ENCODE results near the gene LRCH4.

The LRCH4 gene

GRCh38 chr7:100604976-100605911, 19.3 kb upstream of the LRCH4 start:
- DNase-seq, result peak in 2 of 14 donors; percentile 22 to 43

DNA sequence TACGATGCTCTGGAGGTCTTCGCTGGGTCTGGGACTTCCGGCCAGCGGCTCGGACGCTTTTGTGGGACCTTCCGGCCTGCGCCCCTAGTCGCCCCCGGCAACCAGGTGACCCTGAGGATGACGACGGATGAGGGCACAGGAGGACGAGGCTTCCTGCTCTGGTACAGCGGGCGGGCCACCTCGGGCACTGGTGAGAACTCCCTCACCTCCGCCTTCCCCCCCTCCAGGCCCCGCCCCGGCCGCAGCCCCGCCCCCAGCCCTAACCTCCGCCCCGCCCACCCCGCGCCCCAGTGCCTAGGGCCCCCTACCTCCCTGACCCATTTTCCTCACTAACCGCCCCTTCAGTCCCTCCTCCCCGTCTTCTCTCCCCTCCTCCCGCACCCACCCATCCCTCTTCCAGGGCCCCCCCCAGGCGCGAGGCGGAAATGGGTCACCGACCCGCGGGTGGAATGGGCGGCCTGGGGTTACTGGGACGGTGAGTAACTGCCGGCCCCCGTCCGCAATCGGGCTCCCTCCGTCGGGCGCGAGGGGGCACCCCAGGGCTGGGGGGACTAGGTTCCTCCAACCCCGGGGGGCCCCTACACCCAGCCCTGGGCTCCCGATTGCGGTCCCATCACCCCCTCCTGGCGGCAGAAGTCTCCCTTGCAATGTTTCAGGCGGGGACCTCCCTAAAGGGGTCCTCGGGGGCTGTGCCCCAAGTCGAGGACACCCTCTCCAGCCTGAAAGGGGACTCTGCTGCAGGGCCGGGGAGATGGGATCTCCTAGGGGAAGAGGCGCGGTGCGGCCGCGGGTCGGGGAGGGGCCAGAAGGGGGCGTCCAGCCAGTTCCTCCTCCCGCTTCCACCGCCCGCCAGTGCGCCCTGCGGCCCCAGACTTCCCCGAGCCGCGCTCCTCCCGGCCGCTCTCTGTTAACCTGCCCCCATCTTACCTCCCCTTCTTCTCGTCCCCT, 18.4 kb upstream of the LRCH4 start:
- peak in 11 of 14 donors; percentile 7 to 65 (median 40) for DNase-seq

DNA sequence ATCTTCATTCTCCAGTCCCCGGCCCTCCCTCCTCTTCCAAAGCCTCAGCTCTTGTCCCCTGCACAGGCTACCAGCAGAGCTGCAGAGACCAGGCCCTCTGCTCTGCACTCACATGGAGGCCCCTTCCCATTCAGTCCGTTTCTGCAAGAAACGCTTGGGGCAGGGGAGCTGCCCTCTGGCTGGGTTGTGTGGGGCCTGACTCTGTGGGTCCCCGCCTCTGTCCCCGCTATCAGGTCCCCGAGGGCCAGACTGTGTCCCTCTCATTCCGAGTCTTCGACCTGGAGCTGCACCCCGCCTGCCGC, 17.7 kb upstream of the LRCH4 start:
- no peak for DNase-seq

GRCh38 chr7:100602889-100603725, 17.2 kb upstream of the LRCH4 start:
- no peak for DNase-seq

- DNase-seq, result no peak
Observed at GRCh38 chr7:100600730-100601038, 14.8 kb upstream of the LRCH4 start.

GRCh38 chr7:100599911-100600729, 14.2 kb upstream of the LRCH4 start:
- no peak for DNase-seq

DNA sequence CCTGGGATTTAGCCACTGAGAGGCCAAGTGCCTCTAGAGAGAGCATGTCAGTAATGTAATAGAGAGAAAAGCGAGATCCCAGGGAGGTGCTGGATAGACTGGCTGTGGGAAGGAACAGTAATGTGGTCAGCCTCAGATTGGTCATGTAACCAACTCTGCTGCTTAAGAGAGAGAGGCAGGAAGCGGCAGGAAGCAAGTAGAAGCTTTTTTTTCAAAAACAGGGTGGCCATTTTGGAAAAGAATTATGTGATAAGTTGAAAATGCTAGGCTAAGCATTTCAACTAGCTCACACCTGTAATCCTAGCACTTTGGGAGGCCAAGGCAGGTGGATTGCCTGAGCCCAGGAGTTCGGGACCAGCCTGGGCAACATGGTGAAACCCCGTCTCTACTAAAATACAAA, 12.5 kb upstream of the LRCH4 start:
- DNase-seq, result no peak

- no peak for DNase-seq
Observed at GRCh38 chr7:100595188-100595587, 9.3 kb upstream of the LRCH4 start.

DNA sequence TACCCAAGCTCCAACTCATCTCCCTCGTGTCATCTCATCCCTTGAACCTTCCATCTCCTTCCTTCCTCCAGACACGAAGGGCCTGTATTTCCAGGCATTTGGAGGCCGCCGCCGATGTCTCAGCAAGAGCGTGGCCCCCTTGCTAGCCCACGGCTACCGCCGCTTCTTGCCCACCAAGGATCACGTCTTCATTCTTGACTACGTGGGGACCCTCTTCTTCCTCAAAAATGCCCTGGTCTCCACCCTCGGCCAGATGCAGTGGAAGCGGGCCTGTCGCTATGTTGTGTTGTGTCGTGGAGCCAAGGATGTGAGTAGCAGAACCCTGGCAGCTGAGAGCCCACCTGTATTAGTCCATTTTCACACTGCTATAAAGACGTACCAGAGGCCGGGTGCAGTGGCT, 5.7 kb upstream of the LRCH4 start:
- DNase-seq, result no peak

GRCh38 chr7:100590077-100590737, 4.3 kb upstream of the LRCH4 start:
- DNase-seq, result no peak

- no peak for DNase-seq
Observed at GRCh38 chr7:100589341-100589947, 3.5 kb upstream of the LRCH4 start.

- DNase-seq, result no peak
Observed at GRCh38 chr7:100588438-100588837, 2.5 kb upstream of the LRCH4 start.

GRCh38 chr7:100586266-100587025, 517 bp upstream of the LRCH4 start, which contains the start of gene FBXO24:
Gene FBXO24, plus strand, starts transcription at chr7:100586328. Its CDS starts 298 bp downstream, at chr7:100586626.
- peak; percentile 98 to 100 (median 100) for DNase-seq

- DNase-seq, result peak in 2 of 14 donors; percentile 13 to 31
Observed at GRCh38 chr7:100584683-100585510, 1.0 kb downstream of the LRCH4 start.

DNA sequence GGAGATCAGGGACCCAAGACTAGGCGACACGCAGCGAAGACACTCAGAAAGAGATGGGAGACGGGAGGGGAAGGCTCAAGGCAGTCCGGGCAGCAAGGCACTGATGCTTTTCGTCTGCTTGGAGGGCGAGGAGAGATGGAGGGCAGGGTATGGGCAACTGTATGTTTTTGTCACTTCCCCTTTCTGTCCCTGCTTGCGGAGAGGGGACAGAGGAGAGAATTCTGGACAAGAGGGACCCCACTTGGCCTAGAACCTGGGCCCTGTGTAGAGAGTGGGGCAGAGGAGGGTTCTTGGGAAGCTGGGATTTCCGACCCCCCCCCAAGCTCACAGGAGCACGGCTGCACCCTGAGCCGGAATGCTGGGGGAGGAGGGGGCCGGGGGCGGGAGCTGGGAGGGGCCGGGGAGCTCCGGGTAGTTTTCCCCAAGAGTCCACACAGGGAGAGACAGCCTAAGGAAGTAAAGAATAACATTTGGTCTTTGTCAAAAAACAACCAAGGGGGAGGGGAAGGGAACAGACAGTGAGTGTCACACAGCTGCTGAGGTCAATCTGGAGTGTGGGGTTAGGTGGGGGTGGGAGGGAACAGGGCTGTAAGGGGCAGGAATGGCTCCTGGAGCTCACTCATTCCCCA, 1.8 kb downstream of the LRCH4 start:
- peak in 2 of 14 donors; percentile 6 to 50 for DNase-seq

DNA sequence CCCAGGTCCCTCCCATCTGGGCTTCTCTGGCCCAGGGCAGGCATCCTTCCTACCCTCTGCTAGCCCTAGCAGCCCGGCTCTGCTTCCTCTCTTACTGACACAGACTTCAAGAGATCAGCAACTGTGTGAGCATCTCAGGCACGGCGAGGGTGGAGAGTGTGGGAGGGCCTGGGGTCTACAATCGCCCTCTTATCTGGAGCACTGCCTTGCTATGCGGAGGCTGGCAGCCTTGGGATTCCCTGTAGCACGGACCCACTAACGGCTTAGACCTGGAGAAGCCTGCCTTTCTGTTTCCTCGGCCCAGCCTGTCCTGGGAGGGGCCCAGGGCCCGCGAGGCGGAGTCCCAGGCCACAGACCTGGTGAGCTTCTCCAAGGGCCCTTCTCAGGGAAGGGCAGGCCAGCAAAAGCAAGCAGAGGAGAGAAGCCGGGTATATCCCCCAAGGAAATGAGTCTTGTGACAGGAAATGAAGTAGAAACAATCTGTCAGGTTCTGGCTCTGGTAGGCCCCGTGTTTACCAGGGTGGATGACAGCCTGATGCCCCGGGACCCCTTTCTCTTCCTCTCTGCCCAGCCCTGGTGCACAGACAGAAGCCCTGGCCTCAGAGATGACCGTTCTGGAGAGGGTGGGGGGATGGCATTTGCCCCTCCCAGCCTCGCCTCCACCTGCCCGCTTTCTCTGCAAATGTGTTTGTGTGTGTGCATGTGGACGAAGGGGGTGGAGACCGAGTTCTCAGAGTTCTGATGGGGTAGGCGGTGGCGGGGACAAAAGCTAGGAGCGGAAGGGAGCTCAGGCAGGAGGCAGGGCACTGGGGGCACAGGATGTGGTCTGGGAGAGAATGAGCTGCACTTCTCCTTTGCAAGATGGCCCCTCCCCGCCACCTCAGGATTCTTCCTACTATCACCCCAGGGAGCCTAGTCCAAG, 2.5 kb downstream of the LRCH4 start:
- DNase-seq, result peak in 9 of 14 donors; percentile 24 to 59 (median 28)

DNA sequence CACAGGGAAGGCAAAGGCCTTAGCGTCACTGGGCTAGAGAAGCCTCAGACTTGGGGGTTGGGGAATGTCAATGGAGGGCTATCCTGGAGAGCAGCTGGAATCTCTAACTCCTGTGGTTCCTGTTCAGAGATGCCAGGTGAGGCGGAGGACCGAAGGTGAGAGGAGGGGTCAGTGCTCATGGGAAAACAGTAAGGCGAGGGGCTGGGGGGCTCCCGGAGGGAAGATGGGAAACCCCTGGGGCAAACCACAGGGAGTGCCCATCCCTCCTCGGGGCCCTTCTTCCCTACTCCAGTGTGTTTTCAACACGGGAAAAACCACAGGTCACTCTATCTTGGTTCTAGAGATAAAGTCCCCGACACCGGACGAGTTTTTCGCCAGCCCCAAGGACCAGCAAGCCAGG, 3.3 kb downstream of the LRCH4 start:
- no peak for DNase-seq

Data from C1 segment of cervical spinal cord (tissue), 14 donors.